Testis (tissue), 2 donors: Measurements from ENCODE around the gene ZNF235.

Experiments
- POLR2A ChIP-seq: fragments of 450-650 bp; IDR thresholded peaks from one replicate; pipeline ENCODE4 v1.6.1; 2017; ENCODE audit warnings: antibody characterized with exemption, mild to moderate bottlenecking, moderate library complexity
- TF ChIP-seq, protein P1 (sequence below), 3 experiments: fragments of 450-650 bp in 2 of 3; fragments of 200-600 bp in 1 of 3; sonication (generic) in 1 of 3; IDR thresholded peaks; one replicate each; pipeline ENCODE4 v1.5.1; 2016 to 2019; ENCODE audit warnings: antibody characterized with exemption in 3 of 3, mild to moderate bottlenecking in 2 of 3, moderate library complexity in 1 of 3

GRCh38 chr19:44236384-44236783 is 68.4 kb downstream of the ZNF235 start:
- TF ChIP-seq, protein P1, sequence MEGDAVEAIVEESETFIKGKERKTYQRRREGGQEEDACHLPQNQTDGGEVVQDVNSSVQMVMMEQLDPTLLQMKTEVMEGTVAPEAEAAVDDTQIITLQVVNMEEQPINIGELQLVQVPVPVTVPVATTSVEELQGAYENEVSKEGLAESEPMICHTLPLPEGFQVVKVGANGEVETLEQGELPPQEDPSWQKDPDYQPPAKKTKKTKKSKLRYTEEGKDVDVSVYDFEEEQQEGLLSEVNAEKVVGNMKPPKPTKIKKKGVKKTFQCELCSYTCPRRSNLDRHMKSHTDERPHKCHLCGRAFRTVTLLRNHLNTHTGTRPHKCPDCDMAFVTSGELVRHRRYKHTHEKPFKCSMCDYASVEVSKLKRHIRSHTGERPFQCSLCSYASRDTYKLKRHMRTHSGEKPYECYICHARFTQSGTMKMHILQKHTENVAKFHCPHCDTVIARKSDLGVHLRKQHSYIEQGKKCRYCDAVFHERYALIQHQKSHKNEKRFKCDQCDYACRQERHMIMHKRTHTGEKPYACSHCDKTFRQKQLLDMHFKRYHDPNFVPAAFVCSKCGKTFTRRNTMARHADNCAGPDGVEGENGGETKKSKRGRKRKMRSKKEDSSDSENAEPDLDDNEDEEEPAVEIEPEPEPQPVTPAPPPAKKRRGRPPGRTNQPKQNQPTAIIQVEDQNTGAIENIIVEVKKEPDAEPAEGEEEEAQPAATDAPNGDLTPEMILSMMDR (IDR thresholded peaks at IDR 0.05): no peak
- no peak for TF ChIP-seq POLR2A
